C4-2B (cell line): Measurements from ENCODE around the gene GPATCH11.

Experiments used
- ZFX ChIP-seq: fragments of 450-650 bp; IDR thresholded peaks from 2 replicates; pipeline ENCODE4 v1.6.1; 2017
- TF ChIP-seq, protein P1 (sequence below): fragments of 450-650 bp; conservative IDR thresholded peaks from 2 replicates; pipeline ENCODE4 v1.5.1; 2017; ENCODE audit warnings: mild to moderate bottlenecking

GRCh38 chr2:37111958-37112357 is 27.6 kb downstream of the GPATCH11 start:
- TF ChIP-seq, protein P1, sequence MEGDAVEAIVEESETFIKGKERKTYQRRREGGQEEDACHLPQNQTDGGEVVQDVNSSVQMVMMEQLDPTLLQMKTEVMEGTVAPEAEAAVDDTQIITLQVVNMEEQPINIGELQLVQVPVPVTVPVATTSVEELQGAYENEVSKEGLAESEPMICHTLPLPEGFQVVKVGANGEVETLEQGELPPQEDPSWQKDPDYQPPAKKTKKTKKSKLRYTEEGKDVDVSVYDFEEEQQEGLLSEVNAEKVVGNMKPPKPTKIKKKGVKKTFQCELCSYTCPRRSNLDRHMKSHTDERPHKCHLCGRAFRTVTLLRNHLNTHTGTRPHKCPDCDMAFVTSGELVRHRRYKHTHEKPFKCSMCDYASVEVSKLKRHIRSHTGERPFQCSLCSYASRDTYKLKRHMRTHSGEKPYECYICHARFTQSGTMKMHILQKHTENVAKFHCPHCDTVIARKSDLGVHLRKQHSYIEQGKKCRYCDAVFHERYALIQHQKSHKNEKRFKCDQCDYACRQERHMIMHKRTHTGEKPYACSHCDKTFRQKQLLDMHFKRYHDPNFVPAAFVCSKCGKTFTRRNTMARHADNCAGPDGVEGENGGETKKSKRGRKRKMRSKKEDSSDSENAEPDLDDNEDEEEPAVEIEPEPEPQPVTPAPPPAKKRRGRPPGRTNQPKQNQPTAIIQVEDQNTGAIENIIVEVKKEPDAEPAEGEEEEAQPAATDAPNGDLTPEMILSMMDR, result no peak
- no peak for TF ChIP-seq ZFX
